8988T (cell line): ENCODE measurements around the gene NR6A1.
"Not testable (repeated sequence)": the region's sequence is repeated elsewhere in the genome, so short reads cannot be mapped to it uniquely, and the experiment has no call there.

Source experiments
- DNase-seq: peaks from one replicate; pipeline ENCODE4 v3.0.0; 2011

Gene NR6A1

GRCh38 chr9:124776618-124776953 is 5.5 kb upstream of the NR6A1 start:
- DNase-seq, result no peak

- peak; percentile 94 for DNase-seq
Observed at GRCh38 chr9:124774129-124774978, 3.2 kb upstream of the NR6A1 start.

GRCh38 chr9:124773473-124774128 is 2.5 kb upstream of the NR6A1 start:
- no peak for DNase-seq

DNA sequence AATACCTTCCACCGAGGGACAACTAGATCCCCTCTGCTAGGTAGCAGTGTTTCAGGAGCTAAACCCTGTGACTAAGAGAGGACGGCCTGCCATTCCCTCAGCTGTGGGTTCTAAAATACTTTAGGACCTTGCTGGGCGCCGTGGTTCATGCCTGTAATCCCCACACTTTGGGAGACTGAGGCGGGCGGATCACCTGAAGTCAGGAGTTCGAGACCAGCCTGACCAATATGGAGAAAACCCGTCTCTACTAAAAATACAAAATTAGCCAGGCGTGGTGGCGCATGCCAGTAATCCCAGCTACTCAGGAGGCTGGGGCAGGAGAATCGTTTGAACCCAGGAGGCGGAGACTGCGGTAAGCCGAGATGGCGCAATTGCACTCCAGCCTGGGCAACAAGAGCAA is 1.8 kb upstream of the NR6A1 start:
- not testable (repeated sequence) for DNase-seq

DNA sequence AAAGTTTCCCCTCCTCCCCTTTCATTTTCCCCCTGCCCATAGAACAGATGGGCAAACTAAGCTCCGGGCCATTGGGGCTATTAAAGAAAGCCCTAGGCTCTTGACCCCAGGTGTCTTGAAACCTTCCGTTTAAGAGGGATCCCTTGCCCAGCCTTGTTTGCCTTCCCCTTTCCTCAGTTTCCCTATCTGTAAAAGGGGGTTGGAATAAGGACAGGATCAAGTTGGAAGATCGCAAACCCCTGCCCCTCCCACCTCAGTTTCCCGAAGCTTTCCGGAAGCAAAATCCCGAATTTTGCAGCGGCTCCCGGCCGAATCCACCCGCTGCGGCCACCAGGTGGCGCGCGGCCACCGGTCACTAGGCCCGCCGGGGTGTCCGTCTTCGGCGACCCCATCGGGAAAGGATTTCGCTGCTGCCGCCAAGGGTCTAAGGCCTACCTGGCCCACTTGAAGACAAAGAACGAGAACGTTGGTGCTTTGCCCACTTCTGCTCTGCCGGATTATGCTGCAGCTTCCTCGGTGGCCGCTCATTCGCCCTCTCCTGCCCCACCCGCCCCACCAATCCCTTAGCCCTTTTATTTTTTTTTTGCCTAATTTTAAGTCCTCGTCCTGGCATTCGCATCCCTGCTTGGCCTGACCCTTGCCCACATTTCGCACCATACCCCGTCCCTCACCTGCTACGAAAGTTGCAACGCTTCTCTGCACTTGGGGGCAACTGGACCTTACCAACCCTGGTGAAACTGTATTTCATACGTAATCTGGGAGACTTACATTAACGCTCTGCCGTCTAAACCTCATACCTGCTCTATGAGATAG is 962 bp upstream of the NR6A1 start:
- peak; percentile 77 for DNase-seq

DNA sequence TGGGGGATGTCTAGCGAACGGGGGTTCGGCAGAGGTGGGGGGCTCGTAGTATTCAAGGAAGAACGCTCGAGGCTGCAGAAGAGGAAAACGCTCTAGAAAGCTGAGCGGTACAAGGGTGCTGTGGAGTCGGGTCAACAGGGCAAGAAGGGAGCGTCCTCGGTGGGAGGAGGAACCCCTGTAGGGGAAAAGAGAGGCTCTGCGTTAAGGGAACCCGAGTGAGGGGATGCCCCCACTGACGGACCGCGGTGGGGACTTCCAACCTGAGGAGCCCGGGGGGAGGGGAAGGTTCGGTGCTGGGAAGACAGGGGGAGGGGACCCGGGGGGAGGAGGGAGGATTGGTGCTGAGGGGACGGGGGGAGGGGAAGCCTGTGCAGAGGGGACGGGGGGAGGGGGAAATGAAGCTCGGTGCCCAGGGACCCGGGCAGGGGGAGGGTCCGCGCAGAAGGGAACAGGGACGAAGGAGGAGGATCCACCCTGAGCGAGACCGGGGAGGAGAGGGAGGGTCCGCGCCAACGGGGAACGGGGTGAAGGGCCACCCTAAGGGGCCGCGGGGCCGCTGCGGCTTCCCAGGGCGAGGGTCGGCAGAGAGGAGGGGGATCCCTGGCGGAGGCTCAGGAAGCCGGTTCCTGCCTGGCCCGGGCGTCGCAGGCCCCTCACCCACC is 621 bp downstream of the NR6A1 start:
- peak; percentile 56 for DNase-seq

DNA sequence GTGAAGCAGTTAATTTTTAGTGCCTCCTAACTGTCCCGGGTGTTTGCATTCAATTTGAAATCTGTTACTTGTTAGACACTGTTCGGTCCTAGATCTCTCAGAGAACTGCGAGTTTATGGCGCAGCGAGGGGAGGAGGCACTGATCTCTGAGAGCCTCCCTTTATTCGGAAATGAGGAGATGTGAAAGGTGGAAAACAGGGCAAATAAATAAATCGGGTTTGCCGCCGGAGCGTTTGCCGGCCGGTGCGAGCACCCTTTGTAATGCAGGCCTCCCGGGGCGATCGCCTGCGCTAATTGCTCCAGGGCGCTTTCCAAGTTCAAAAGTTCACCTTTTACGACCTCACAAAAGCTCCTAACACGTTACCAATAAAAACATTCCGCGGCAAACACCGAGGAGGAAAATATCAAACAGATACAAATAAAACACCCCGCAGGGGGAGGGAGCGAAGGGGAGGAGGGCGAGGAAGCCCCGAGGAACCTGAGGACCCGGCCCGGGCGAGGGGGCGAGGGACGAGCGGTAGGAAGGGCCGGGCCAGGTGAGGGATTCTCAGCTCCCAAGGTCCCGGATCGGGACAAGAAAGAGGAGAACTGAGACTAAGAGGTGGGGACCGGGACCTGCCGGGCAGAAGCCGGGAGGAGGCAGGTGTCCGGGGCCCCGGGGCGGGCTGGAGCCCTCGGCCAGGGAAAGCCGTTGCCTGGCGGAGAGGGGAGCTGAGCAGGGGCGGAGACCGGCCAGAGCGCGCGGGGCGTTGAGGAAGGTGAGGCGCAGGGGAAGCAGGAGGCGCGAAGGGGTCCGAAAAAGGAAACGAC is 1.4 kb downstream of the NR6A1 start:
- DNase-seq, result no peak

DNA sequence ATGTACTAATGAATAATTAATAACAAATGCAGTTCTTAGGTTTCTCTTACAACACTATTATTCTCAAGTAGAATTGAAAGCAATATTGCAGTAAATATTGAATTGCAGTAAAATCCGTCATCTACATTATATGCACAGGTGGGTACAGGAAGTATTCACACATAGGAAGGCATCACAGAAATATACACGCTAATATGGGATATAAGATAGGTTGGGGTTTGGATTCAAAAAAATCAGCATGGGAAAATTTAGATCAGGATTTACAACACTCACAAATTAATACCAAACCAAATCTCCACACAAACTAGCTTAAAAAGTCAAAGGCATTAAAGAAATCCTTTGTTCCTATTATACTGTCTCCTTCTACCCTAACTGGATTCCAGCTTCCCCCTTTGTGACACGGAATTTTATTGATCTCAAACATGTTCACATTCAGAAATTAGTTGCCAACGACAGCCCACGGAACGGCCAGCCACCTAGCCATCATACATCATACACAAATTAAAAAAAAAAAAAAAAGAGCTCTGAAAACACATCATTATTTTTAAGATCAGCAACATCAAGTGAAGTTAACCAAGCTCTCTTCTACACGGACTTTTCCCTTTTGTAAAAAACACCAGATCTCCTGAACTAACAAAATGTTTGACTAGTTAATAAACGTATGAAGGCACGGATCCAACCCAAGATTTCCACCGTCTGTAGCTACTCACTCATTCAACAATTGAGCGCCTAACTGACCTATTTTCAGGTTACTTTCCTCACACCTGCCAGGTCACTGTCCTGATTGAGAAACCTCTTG is 2.2 kb downstream of the NR6A1 start:
- DNase-seq, result no peak

- DNase-seq, result no peak
Observed at GRCh38 chr9:124768334-124768733, 2.8 kb downstream of the NR6A1 start.

DNA sequence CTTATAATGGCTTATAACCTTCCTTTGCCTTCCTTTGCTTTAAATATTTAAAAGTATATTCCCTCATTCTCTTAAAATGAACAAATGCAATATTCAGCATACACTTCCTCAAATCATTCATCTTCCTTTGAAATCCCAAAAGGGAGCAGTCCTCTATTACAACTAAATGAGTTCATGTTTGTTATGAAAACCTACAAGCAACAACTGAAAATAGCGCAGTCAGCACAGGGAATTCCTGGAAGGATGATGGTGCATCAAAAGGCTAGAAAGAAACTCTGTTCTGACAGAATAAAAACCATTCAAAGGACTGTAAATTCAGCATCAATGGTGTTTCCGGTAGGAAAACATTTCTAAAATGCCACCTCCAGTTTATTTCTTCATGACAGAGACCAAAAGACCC is 3.3 kb downstream of the NR6A1 start:
- no peak for DNase-seq

DNA sequence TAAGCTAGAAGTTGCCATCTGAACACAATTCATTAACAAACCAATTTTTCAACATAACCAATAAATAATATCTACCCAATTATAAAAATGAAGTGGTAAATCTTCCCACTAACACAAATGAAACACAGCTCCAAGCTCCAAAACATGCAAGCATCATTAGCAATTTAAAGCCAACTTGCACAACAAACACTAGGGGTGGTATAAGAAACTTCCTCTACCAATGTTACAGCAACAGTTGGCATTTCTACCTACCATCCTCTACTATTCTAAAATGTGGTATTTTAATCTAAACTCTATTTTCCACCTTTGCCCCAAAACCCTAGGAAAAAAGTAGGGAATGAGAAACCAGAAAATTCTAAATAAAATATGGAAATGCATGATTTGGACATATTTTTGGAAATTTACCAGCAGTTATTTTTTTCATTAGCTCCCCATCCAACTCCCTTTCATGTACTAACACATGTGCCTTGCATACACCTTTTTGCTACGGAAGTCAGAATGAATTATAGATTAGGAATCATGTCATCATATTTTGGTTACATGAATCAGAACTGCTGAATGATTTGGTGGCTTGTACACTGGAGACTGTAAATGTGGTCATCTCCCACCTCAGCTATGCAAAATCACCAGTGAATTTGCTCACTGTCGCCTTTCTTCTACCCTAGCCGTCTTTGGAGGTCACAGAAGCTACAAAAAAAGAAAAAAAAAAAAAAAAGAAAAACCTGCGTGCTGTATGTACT is 4.1 kb downstream of the NR6A1 start:
- DNase-seq, result no peak

DNA sequence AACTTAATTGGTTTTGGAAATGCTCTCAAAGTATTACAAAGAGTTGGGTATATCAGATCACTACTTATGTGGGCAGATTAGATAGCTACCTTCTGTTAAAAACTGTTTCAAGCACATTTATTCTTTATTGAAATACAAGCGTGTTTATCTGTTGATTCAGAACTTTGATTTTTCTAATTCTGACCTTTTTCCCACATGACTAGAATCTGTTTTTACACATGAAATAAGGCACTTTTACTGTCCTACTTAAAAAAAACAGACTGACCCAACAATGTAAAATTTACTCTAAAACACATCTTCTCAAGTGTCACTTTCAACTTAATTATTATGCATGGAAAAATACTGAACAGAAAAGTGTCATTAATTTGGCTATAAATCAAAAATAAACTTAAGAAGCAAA is 4.8 kb downstream of the NR6A1 start:
- no peak for DNase-seq

GRCh38 chr9:124765439-124765835 is 5.7 kb downstream of the NR6A1 start:
- no peak for DNase-seq

DNA sequence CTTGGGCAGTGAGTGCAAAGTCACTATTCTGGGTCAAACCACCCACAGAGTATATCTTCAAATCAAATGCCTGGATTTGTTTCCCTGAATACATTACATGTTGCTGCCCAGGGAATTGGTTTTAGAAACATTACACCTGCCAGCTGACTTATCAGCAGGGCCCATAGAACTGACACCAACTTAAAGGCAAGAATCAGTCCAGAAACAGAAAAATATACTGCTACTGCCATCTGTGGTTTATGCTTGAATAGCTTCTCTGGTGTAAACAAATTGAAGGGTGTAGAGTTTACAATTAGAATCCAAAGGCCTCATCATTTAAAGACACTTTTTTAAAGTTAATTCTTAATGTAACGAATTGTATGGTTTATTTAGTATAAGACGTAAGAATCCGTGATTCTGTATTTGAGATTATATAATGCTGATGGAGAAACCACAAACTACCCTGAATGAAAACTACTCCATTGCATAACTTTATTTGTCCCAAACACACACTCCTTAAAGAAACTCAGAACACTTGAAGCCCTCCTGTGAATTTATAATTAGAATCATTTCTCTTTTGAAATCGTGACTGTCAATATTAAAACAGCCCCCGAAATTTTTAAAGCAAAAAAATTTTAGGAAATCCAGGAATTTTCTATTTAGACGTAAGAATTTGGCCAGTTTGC is 6.2 kb downstream of the NR6A1 start:
- no peak for DNase-seq

DNA sequence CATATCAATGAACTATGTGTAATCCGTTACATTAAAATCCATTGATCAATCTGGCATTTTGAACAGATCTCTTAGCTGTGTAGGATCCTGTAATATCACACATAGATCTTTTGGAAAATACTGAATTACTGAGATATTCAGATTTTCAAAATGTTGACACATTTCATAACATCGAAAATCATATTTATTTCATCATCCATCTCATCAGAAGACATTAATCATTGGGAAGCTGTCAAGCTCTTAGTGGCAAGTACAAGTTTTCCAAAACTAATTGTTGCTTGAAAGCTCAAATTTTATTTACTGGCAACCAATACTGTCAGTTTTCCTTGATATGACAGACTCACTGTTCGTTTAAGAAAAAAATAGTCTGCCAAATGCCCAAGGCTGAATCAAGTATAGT is 8.5 kb downstream of the NR6A1 start:
- DNase-seq, result no peak

DNA sequence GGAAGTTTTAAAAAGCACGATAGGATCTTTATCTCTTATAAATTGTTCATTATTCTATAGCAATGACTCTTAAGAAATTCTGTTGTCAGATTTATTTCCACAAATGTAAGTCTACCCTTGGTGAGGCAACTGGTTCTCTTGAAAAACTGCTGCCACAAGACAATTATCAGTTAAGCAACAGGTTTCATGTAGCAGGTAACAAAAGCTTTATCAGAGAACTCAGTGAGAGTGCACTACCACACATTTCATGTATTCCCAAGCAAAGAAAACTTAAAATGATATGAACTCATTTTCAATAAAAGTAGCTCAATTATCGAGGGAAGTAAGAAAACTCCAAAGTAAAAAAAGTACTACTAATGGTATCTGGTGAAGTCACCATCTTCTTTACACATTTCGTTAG is 9.4 kb downstream of the NR6A1 start:
- no peak for DNase-seq

GRCh38 chr9:124761196-124761595 is 9.9 kb downstream of the NR6A1 start:
- DNase-seq, result no peak

GRCh38 chr9:124760719-124761118 is 10.4 kb downstream of the NR6A1 start:
- DNase-seq, result no peak

- no peak for DNase-seq
Observed at GRCh38 chr9:124759327-124759726, 11.8 kb downstream of the NR6A1 start.

- no peak for DNase-seq
Observed at GRCh38 chr9:124758691-124759090, 12.4 kb downstream of the NR6A1 start.
